ENCODE results near the gene PC.

- TF ChIP-seq CTCF (IDR thresholded peaks at IDR 0.05; ENCODE audit: low read length) (no peak), EZH2phosphoT487 (IDR thresholded peaks at IDR 0.05; ENCODE audit: low read length) (no peak)
Observed at GRCh38 chr11:66912911-66913310, 45.3 kb downstream of the PC start.

Data from MM.1S (cell line).